ENCODE data around the gene FRMD4B.

Gene FRMD4B

DNA sequence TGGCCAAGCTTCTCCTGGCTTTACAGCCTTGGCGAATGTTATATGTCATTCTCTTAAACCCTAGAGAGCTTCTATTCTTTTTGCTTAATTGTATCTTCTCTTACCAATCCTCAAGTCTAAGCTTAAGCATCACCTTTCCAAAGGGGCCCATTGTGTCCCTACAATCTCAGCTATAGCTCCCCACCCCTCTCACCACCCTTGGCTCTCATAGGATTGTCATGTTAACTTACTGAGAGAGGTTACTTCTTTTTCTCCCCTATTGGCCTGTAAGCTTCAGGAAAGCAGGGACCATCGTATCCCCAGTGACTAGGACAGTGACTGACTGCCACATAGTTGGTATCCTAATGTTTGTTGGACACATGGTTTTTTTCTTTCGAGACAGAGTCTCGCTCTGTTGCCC lies 220.1 kb downstream of the FRMD4B start:
- DNase-seq (ENCODE audit: low read depth), result no peak
- H3K4me3 ChIP-seq (ENCODE audit: low read depth, low read length), result no peak overlapping the region
- TF ChIP-seq, protein P1, sequence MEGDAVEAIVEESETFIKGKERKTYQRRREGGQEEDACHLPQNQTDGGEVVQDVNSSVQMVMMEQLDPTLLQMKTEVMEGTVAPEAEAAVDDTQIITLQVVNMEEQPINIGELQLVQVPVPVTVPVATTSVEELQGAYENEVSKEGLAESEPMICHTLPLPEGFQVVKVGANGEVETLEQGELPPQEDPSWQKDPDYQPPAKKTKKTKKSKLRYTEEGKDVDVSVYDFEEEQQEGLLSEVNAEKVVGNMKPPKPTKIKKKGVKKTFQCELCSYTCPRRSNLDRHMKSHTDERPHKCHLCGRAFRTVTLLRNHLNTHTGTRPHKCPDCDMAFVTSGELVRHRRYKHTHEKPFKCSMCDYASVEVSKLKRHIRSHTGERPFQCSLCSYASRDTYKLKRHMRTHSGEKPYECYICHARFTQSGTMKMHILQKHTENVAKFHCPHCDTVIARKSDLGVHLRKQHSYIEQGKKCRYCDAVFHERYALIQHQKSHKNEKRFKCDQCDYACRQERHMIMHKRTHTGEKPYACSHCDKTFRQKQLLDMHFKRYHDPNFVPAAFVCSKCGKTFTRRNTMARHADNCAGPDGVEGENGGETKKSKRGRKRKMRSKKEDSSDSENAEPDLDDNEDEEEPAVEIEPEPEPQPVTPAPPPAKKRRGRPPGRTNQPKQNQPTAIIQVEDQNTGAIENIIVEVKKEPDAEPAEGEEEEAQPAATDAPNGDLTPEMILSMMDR (IDR thresholded peaks at IDR 0.05; ENCODE audit: insufficient read depth, low read depth, low read length, missing control alignments), result no peak

DNA sequence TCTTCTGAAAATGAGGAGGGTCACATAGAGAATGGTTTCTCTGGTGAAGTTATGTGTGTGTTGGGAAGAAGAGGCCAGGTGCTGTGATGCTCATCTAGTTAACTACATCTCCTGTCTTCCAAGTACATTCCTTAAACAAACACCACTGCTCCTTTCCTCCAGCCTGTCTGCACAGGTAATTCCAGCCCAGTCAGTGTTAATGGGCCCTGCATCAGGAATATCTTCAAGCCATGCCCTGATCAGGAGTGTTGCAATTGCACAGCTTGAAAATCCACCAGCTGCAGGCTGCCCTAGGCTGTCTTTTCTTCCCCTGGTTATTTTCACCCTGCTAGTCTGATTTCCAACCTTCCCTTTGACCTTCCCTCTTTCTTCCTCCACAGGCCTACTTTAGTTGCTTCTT lies 221.6 kb downstream of the FRMD4B start:
- DNase-seq (ENCODE audit: low read depth), result no peak
- H3K4me3 ChIP-seq (ENCODE audit: low read depth, low read length), result no peak overlapping the region
- TF ChIP-seq, protein P1 (IDR thresholded peaks at IDR 0.05; ENCODE audit: insufficient read depth, low read depth, low read length, missing control alignments), result no peak

DNA sequence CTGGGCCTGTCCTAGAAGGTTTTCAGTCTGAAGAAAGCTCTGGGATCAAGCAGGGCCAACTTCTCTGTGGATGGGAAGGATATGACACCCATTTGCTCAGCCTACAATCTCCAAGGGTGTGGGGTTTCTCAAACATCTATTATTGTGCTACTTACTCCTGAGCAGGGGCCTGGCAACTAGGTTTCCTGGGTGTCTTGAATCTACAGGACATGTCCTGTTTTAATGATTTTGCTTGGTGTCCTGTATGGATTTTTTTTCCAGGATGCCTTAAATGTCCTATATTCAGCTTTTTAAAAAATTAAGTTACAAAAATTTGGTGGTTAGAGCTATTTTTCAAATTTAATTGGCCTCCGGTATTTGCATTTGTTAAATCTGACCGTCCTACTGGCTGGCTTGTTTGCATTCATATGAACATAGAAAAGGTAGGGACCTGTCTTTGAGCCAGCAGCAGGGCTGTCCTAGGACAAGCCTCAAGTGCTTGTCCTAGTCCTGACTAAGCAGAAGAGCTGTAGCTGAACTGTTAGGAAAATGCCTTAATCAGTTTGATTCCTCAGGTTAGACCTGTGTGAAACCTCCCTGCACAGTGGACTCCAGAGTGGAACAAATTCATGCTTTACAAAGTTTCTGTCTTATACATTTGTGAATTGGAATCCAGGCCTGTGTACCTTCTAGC lies 223.4 kb downstream of the FRMD4B start:
- no peak overlapping the region for H3K4me3 ChIP-seq (ENCODE audit: low read depth, low read length)
- TF ChIP-seq, protein P1 (IDR thresholded peaks at IDR 0.05; ENCODE audit: insufficient read depth, low read depth, low read length, missing control alignments), result no peak
- no peak for DNase-seq (ENCODE audit: low read depth)

DNA sequence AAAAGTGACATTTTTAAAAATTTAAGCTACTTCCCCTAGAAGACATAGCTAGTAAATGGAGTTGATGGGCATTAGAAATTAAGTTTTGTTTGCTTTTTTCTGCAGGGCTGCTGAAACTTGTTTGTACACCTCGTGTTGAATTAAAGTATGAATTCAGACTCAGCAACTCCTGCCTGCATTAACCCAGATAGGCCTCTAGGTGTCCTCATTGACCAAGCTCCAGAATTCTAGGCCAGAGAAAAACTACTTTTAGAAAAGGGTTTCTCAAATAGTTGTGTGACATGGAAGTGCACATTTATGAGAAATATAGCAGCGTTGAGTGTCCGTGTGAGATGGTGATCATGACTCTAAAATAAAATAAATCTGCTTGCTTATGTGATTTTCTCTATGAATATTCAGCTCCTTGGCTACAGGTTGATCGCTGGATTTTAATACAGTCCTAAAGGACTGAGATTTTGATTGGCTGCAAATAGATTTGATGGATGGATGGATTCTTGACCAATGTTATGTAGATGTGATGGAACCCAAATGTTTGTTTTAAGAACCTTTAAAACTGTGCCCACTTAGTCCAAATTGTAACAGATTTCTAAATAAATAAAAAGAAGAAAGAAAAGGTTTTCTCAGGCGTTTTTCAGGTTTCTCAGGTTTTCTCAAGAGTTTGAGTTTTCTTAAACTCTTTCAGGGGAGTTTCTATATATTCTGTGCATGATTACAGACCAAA lies 224.1 kb downstream of the FRMD4B start:
- DNase-seq (ENCODE audit: low read depth), result peak; percentile 65
- TF ChIP-seq, protein P1 (IDR thresholded peaks at IDR 0.05; ENCODE audit: insufficient read depth, low read depth, low read length, missing control alignments), result peak; percentile 84
- H3K4me3 ChIP-seq (ENCODE audit: low read depth, low read length), result no peak overlapping the region

- H3K4me3 ChIP-seq (ENCODE audit: low read depth, low read length), result no peak overlapping the region
- no peak for DNase-seq (ENCODE audit: low read depth)
- TF ChIP-seq, protein P1 (IDR thresholded peaks at IDR 0.05; ENCODE audit: insufficient read depth, low read depth, low read length, missing control alignments), result no peak
These were observed 225.4 kb downstream of the FRMD4B start for GRCh38 chr3:69160525-69160924.

GRCh38 chr3:69160107-69160506 lies 225.8 kb downstream of the FRMD4B start:
- no peak overlapping the region for H3K4me3 ChIP-seq (ENCODE audit: low read depth, low read length)
- TF ChIP-seq, protein P1 (IDR thresholded peaks at IDR 0.05; ENCODE audit: insufficient read depth, low read depth, low read length, missing control alignments), result no peak
- DNase-seq (ENCODE audit: low read depth), result no peak
